ENCODE measurements around the gene MYO1G. TPM values are rescaled to one million over a fixed set of nuclear protein-coding genes. Genes with fewer than 3 reads are reported as not detected.
"Not testable (repeated sequence)": the region's sequence is repeated elsewhere in the genome, so short reads cannot be mapped to it uniquely, and the experiment has no call there.

Gene MYO1G
- total RNA-seq, 4 donors from 2014 or later = 0.68 to 4.5 (median 1.6) TPM

- Histone ChIP-seq H3K27ac (peak overlapping the region; percentile 5), H3K27me3 (no peaks in the 10 kb centered on the region), H3K4me3 (peak overlapping the region; percentile 86), H3K4me1 (peaks cover 32% of the 10 kb centered on the region), H3K9me3 (no peaks in the 10 kb centered on the region), H3K36me3 (no peaks in the 10 kb centered on the region)
- TF ChIP-seq CTCF (IDR thresholded peaks at IDR 0.05) (no peak), POLR2AphosphoS5 (IDR thresholded peaks at IDR 0.05) (no peak), POLR2A (IDR thresholded peaks at IDR 0.05) (no peak), EP300 (IDR thresholded peaks at IDR 0.05) (no peak)
- WGBS = 75% methylated on average over 4 of the region's 4 CpGs
- no peak for DNase-seq (ENCODE audit: low spot score in 2 of 2)
These were observed 19.5 kb upstream of the MYO1G start for GRCh38 chr7:44998153-44998871.

GRCh38 chr7:44995555-44996493 is 17.0 kb upstream of the MYO1G start:
- 90% methylated on average over 8 of the region's 8 CpGs for WGBS
- no peak for DNase-seq (ENCODE audit: low spot score in 2 of 2)
- no peaks in the 10 kb centered on the region for H3K36me3 ChIP-seq
- H3K27me3 ChIP-seq = no peaks in the 10 kb centered on the region
- TF ChIP-seq POLR2A (IDR thresholded peaks at IDR 0.05) (no peak), EP300 (IDR thresholded peaks at IDR 0.05) (no peak), CTCF (IDR thresholded peaks at IDR 0.05) (no peak), POLR2AphosphoS5 (IDR thresholded peaks at IDR 0.05) (no peak)
- H3K4me1 ChIP-seq = peaks cover 18% of the 10 kb centered on the region
- H3K4me3 ChIP-seq = no peak overlapping the region
- no peaks in the 10 kb centered on the region for H3K9me3 ChIP-seq
- H3K27ac ChIP-seq = no peak overlapping the region

- DNase-seq (ENCODE audit: low spot score in 2 of 2) = no peak
- Histone ChIP-seq H3K9me3 (no peaks in the 10 kb centered on the region), H3K27me3 (no peaks in the 10 kb centered on the region), H3K4me3 (no peak overlapping the region), H3K36me3 (no peaks in the 10 kb centered on the region), H3K27ac (no peak overlapping the region), H3K4me1 (peaks cover 22% of the 10 kb centered on the region)
- whole genome bisulfite sequencing = 80% methylated on average over 5 of the region's 5 CpGs
- no peak for TF ChIP-seq POLR2A (IDR thresholded peaks at IDR 0.05)
These were observed 16.2 kb upstream of the MYO1G start for GRCh38 chr7:44994877-44995554.

GRCh38 chr7:44992004-44992795 is 13.4 kb upstream of the MYO1G start:
- not testable (repeated sequence) for H3K27me3 ChIP-seq; DNase-seq (ENCODE audit: low spot score in 2 of 2); H3K4me3 ChIP-seq; H3K9me3 ChIP-seq; H3K36me3 ChIP-seq; H3K27ac ChIP-seq
- peaks cover 23% of the 10 kb centered on the region for H3K4me1 ChIP-seq
- 85% methylated on average over 21 of the region's 21 CpGs for WGBS

GRCh38 chr7:44990109-44991023 is 11.6 kb upstream of the MYO1G start:
- WGBS = 58% methylated on average over 9 of the region's 9 CpGs
- DNase-seq (ENCODE audit: low spot score in 2 of 2) = no peak
- H3K27me3 ChIP-seq = no peaks in the 10 kb centered on the region

More at GRCh38 chr7:44990109-44991023, 11.6 kb upstream of the MYO1G start:
- no peaks in the 10 kb centered on the region for H3K36me3 ChIP-seq
- H3K4me1 ChIP-seq = peaks cover 36% of the 10 kb centered on the region
- H3K4me3 ChIP-seq = no peak overlapping the region
- H3K9me3 ChIP-seq = no peaks in the 10 kb centered on the region
- TF ChIP-seq POLR2AphosphoS5 (IDR thresholded peaks at IDR 0.05) (no peak), POLR2A (IDR thresholded peaks at IDR 0.05) (no peak), EP300 (IDR thresholded peaks at IDR 0.05) (no peak), CTCF (IDR thresholded peaks at IDR 0.05) (no peak)
- H3K27ac ChIP-seq = peak overlapping the region; percentile 55
